Endodermal cell (in vitro differentiated cells): ENCODE measurements around the gene OTC. TPM values are rescaled to one million over a fixed set of nuclear protein-coding genes. Genes with fewer than 3 reads are reported as not detected.

Experiments used
- DNase-seq: peaks from one replicate; pipeline ENCODE4 v3.0.0-alpha.2; 2017
- H3K27ac ChIP-seq: 2 replicates; pipeline ENCODE4 v1.5.1; 2013; ENCODE audit warnings: mild to moderate bottlenecking, low read depth, low read length, moderate library complexity
- H3K27me3 ChIP-seq: 2 replicates; pipeline ENCODE4 v1.6.1; 2013; ENCODE audit warnings: mild to moderate bottlenecking, low read length, moderate library complexity; ENCODE audit not compliant: insufficient read depth, control insufficient read depth, poor library complexity, severe bottlenecking
- H3K36me3 ChIP-seq: 2 replicates; pipeline ENCODE4 v1.7.0; 2013; ENCODE audit warnings: mild to moderate bottlenecking, low read length, moderate library complexity; ENCODE audit not compliant: control insufficient read depth, insufficient read depth
- H3K4me1 ChIP-seq: one replicate; pipeline ENCODE4 v1.7.0; 2013; ENCODE audit warnings: low read length; ENCODE audit not compliant: control insufficient read depth, insufficient read depth
- H3K4me3 ChIP-seq: 2 replicates; pipeline ENCODE4 v1.5.1; 2013; ENCODE audit warnings: mild to moderate bottlenecking, low read length, moderate library complexity
- H3K9ac ChIP-seq: 2 replicates; pipeline ENCODE4 v1.6.1; 2013; ENCODE audit warnings: mild to moderate bottlenecking, low read length, moderate library complexity; ENCODE audit not compliant: poor library complexity, severe bottlenecking; ENCODE audit errors: extremely low read depth
- H3K9me3 ChIP-seq: 2 replicates; pipeline ENCODE4 v1.6.1; 2013; ENCODE audit warnings: mild to moderate bottlenecking, low read length, moderate library complexity; ENCODE audit not compliant: control insufficient read depth
- H3K27ac Mint-ChIP-seq: 2 replicates; pipeline ENCODE4 v1.8.0; 2020; ENCODE audit warnings: mixed read lengths
- H3K27me3 Mint-ChIP-seq: 2 replicates; pipeline ENCODE4 v1.8.0; 2021; ENCODE audit warnings: mild to moderate bottlenecking, mixed read lengths; ENCODE audit not compliant: insufficient read depth
- H3K36me3 Mint-ChIP-seq: 2 replicates; pipeline ENCODE4 v1.8.0; 2020; ENCODE audit warnings: low read depth, mixed read lengths
- H3K4me1 Mint-ChIP-seq: 2 replicates; pipeline ENCODE4 v1.8.0; 2020; ENCODE audit warnings: mixed read lengths
- H3K4me3 Mint-ChIP-seq: 2 replicates; pipeline ENCODE4 v1.8.0; 2020; ENCODE audit warnings: mild to moderate bottlenecking, moderate library complexity, mixed read lengths
- H3K9me3 Mint-ChIP-seq: 2 replicates; pipeline ENCODE4 v1.8.0; 2020; ENCODE audit warnings: mild to moderate bottlenecking, mixed read lengths
- CTCF ChIP-seq: fragments of 200-600 bp; sonication (generic); conservative IDR thresholded peaks from 2 replicates; pipeline ENCODE4 v1.5.0; 2021; ENCODE audit warnings: antibody characterized with exemption, mild to moderate bottlenecking
- WGBS, 2 experiments: methylation state at CpG; one replicate each; pipeline versions ENCODE4 v1.1.5 to v1.1.7; 2013; ENCODE audit warnings: missing lambda C conversion rate in 2 of 2, mixed read lengths in 1 of 2; ENCODE audit not compliant: insufficient coverage in 1 of 2, insufficient read length in 1 of 2; 5-methylcytosine and 5-hydroxymethylcytosine counted together
- total RNA-seq, 2 donors: library from RNA; stranded (reverse); fragmentation: NEBNext Ultra II Directional in 1 of 2; extraction: Animal tissue kit (Norgen Biotek cat#: 25700) in 1 of 2; gene quantifications; 2 replicates in 1 of 2; 3 replicates in 1 of 2; pipeline ENCODE4 v1.2.1, GENCODE V29; 2021

OTC gene
- total RNA-seq, 2 donors from 2014 or later = not detected

DNA sequence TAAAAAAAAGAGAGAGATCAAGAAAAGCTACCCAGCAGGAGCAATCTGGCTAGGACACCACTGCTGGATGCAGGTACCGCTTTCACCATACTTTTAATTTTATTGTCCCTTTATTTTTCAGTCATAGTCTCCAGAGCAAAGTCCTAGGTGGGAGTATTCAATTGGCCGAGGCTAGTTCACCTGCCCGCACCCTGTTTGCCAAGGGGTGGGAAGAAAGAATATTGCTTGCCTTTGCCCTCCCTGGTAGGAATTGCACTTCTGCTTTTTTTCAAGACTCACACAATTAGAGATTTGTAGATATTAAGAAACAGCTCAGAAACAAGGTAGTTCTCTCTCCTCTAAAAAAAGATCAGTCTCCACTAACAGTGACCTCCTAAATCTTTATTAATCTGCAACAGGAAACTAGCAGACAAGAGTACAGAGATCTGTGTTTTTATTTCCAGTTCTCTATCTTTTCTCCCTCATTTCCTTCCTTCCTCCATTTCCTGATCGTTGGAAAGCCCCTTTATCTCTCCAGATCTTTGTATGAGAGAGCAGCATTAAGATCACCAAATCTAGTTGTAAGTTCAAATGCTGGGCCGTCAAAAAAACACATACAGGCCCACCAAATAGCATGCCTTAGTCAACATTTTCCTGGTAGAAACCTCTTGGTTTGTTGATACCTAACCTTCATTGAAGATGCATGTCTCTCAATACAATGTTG is 15.7 kb upstream of the OTC start:
- TF ChIP-seq CTCF = no peak
- no peaks in the 10 kb centered on the region for H3K27me3 Mint-ChIP-seq
- WGBS, 2 experiments = 97% methylated on average over 5 of the region's 5 CpGs; no CpG with 5 or more reads in 1 of the 2 experiments

GRCh38 chrX:38341442-38341841 is 11.0 kb upstream of the OTC start:
- Histone ChIP-seq H3K27me3 (no peaks in the 10 kb centered on the region), H3K36me3 (no peaks in the 10 kb centered on the region), H3K4me1 (no peaks in the 10 kb centered on the region), H3K4me3 (no peak overlapping the region), H3K27ac (no peak overlapping the region), H3K9ac (no peak overlapping the region), H3K9me3 (no peaks in the 10 kb centered on the region)
- Mint-ChIP-seq H3K4me3 (no peak overlapping the region), H3K9me3 (peaks cover 40% of the 10 kb centered on the region), H3K27me3 (no peaks in the 10 kb centered on the region), H3K36me3 (no peaks in the 10 kb centered on the region), H3K27ac (no peak overlapping the region), H3K4me1 (peaks cover 5% of the 10 kb centered on the region)
- no peak for TF ChIP-seq CTCF
- DNase-seq = no peak
- 94 to 97% methylated on average over 2 of the region's 3 CpGs for WGBS, 2 experiments

More for the DNA sequence above, 15.7 kb upstream of the OTC start:
- Histone ChIP-seq H3K27ac (no peak overlapping the region), H3K36me3 (no peaks in the 10 kb centered on the region), H3K27me3 (no peaks in the 10 kb centered on the region), H3K4me3 (no peak overlapping the region), H3K9me3 (no peaks in the 10 kb centered on the region), H3K4me1 (no peaks in the 10 kb centered on the region), H3K9ac (no peak overlapping the region)
- Mint-ChIP-seq H3K27ac (no peak overlapping the region), H3K4me1 (peaks cover 5% of the 10 kb centered on the region), H3K36me3 (no peaks in the 10 kb centered on the region), H3K9me3 (peaks cover 47% of the 10 kb centered on the region), H3K4me3 (no peak overlapping the region)
- no peak for DNase-seq

DNA sequence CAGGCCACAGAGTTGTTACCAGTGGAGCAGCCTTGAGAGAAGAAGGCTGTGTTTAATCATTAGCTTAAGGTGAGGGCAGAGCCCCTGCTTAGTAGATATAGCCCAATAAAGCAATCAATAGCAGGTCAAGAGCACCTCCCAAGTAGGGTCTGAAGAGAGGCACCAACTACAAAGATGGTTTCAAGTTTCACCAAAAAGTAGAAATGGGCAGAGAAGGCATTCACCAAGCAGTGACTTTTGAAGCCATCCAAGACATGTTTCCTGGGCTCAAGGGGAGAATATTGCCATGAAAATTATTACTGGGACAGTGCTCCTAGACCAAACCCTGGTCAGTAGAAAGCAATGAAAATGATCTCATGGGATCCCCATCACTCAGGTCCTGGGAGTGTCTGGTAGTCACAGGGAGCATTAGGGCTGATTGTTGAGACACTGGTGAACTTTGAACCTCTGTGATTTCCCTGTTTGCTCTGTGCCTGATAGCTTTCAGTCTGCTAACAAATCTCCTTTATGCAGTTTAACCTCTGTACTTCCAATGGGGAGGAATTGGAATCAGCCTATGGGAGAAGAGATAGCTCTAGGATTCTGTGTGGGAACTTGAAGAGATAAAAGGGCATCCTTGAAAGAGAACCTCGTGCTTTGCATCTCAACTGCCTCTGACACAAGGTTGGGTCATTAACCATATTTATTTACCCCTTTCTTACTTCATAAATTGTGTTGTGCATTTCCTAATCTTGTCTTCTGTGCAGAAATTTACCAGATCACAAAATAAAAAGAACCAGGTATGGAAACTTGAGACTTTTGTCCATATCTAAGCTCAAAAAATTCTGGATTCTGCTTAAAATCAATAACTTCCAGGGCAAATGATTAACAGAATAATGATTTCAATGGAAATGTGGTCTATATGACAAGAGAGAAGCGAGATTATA is 9.3 kb upstream of the OTC start:
- TF ChIP-seq CTCF = no peak
- Histone ChIP-seq H3K4me1 (no peaks in the 10 kb centered on the region), H3K27me3 (no peaks in the 10 kb centered on the region), H3K27ac (no peak overlapping the region), H3K9ac (no peak overlapping the region), H3K4me3 (no peak overlapping the region), H3K9me3 (no peaks in the 10 kb centered on the region), H3K36me3 (no peaks in the 10 kb centered on the region)
- peaks cover 5% of the 10 kb centered on the region for H3K4me1 Mint-ChIP-seq
- no peak overlapping the region for H3K27ac Mint-ChIP-seq
- peaks cover 29% of the 10 kb centered on the region for H3K9me3 Mint-ChIP-seq
- H3K4me3 Mint-ChIP-seq = no peak overlapping the region
- no peaks in the 10 kb centered on the region for H3K36me3 Mint-ChIP-seq
- H3K27me3 Mint-ChIP-seq = no peaks in the 10 kb centered on the region
- 81% methylated on average over 2 of the region's 2 CpGs; no CpG with 5 or more reads in 1 of the 2 experiments for WGBS, 2 experiments
- no peak for DNase-seq
